Measurements from ENCODE around the gene DLGAP1. TPM values are rescaled to one million over a fixed set of nuclear protein-coding genes. Genes with fewer than 3 reads are reported as not detected.

DLGAP1 gene
- total RNA-seq, 1 experiment from 2014 or later = 23.2 TPM

GRCh38 chr18:3920832-3921231 is 534.3 kb downstream of the DLGAP1 start:
- Histone ChIP-seq H2BK12ac (ENCODE audit: insufficient read length, low read depth, low read length) (no peak overlapping the region), H3K9ac (ENCODE audit: extremely low read depth, insufficient read length, low read length) (no peak overlapping the region), H3K9me3 (ENCODE audit: control insufficient read depth, low read depth, low read length) (no peaks in the 10 kb centered on the region), H2BK5ac (ENCODE audit: insufficient read length, low read length) (no peak overlapping the region), H3K4me1 (ENCODE audit: insufficient read depth, low read length) (peaks cover 4% of the 10 kb centered on the region; the same call in 1 of the 2 replicates), H3K18ac (ENCODE audit: insufficient read length, low read depth, low read length) (no peak overlapping the region), H3T11ph (ENCODE audit: low read length) (no peak overlapping the region), H2BK120ac (ENCODE audit: low read depth, low read length, poor library complexity, severe bottlenecking) (no peak overlapping the region), H3K56ac (ENCODE audit: insufficient read length, low read depth, low read length) (no peak overlapping the region), H3K27ac (ENCODE audit: insufficient read length, low read depth, low read length) (no peak overlapping the region), H3K79me1 (ENCODE audit: insufficient read depth, low read depth, low read length, poor library complexity, severe bottlenecking) (no peaks in the 10 kb centered on the region), H4K5ac (ENCODE audit: insufficient read length, low read depth, low read length) (no peak overlapping the region), H4K91ac (ENCODE audit: insufficient read length, low read depth, low read length) (no peak overlapping the region), H3K14ac (ENCODE audit: insufficient read depth, low read length) (no peak overlapping the region), H3K23me2 (ENCODE audit: insufficient read length, low read depth, low read length, poor library complexity, severe bottlenecking) (no peaks in the 10 kb centered on the region), H2BK15ac (ENCODE audit: low read depth, low read length) (no peak overlapping the region), H3K27me3 (ENCODE audit: insufficient read depth, low read length) (no peaks in the 10 kb centered on the region), H2AFZ (ENCODE audit: low read length) (no peak overlapping the region), H2AK5ac (ENCODE audit: insufficient read length, low read length) (no peak overlapping the region), H3K4me2 (ENCODE audit: insufficient read depth, insufficient read length, low read length) (no peak overlapping the region), H3K23ac (ENCODE audit: insufficient read length, low read depth, low read length) (no peak overlapping the region), H4K20me1 (ENCODE audit: control insufficient read depth, insufficient read depth, insufficient read length) (no peaks in the 10 kb centered on the region), H2BK20ac (ENCODE audit: low read depth, low read length, poor library complexity, severe bottlenecking) (no peak overlapping the region), H3K4ac (ENCODE audit: low read depth, low read length) (no peak overlapping the region), H4K8ac (replicated peaks; ENCODE audit: insufficient read length, low read depth, low read length) (no peak overlapping the region), H3K79me2 (ENCODE audit: insufficient read depth, low read length) (no peaks in the 10 kb centered on the region)
- no peaks in the 10 kb centered on the region for H3K27me3 Mint-ChIP-seq (ENCODE audit: low read depth)
- H3K4me1 Mint-ChIP-seq = peaks cover 2 to 3% of the 10 kb centered on the region in 2 experiments; a peak in 3 of 4 replicates
- DNase-seq = no peak
- no peak overlapping the region for H3K27ac Mint-ChIP-seq
- H3K4me3 Mint-ChIP-seq = no peak overlapping the region
- no CpG with 5 or more reads among the region's 2 CpGs for WGBS (ENCODE audit: extremely low coverage, insufficient read length, low lambda C conversion rate)
- no peak for TF ChIP-seq CTCF (conservative IDR thresholded peaks at IDR 0.05)
- H3K36me3 Mint-ChIP-seq (ENCODE audit: insufficient read depth in 1 of 3, low read depth in 3 of 3) = no peaks in the 10 kb centered on the region
- no peaks in the 10 kb centered on the region for H3K9me3 Mint-ChIP-seq
